DMS153 treated with DMSO at 0.1 percent for 48 hours (cell line): ENCODE data around the gene RETN.

Experiments used
- DNase-seq: peaks from one replicate; lab custom pipeline; 2025; ENCODE audit not compliant: unreplicated experiment; lab: John Stamatoyannopoulos, UW

The RETN gene

GRCh38 chr19:7657131-7657751, 11.6 kb upstream of the RETN start:
- DNase-seq: no peak

DNA sequence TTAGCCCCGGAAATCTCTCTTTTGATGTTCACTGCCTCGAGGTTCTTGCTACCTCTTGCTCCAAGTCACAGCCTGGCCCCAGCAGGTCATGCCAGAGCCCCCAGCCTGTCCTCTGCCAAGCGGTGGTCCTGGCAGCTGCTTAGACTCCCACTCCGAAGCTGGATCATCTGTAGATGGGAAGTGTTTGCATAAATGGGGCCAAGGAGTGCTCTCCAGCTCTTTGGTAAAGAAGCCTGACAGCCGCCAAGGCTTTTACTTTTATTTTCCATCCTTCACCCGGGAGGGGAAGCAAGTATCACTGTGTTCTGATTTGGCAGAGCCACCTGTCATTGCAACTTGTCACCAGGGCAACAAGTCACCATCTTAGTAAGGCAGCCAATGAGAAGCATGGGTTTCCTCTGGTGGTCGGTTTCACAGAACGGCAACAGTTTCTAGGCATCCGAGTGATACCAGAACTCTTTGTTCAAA, 10.6 kb upstream of the RETN start:
- no peak for DNase-seq

- DNase-seq: no peak
Measured at GRCh38 chr19:7661744-7662538, 6.9 kb upstream of the RETN start.

DNA sequence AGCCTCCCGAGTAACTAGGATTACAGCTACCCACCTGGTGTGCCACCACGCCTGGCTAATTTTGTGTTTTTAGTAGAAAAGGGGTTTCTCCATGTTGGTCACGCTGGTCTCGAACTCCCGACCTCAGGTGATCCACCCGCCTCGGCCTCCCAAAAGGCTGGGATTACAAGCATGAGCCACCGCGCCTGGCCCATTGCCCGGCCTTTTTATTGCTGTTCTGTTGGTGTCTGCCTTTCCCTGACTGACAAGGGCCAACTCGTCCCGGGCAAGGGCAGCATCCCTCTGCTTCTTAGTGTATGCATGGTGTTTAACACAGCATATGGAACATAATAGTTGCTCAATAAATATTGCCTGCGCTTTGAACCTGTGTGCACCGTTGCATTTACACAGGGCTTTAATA, 6.2 kb upstream of the RETN start:
- DNase-seq: no peak

DNA sequence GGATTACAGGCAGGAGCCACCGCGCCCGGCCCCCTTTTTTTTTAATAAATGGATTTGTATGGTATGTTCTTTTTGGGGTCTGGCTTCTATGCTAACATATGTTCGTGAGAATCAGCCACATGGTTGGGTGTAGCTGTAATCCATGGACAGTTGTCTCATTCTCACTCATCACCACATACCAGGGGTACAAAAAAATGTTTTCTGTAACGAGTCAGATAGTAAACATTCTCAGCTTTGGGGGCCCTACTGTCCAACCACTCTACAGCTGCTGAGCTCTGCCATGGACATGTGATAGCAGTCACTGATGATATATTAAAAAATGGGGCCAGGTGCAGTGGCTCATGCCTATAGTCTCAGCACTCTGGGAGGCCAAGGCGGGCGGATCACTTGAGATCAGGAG, 5.1 kb upstream of the RETN start:
- no peak for DNase-seq

DNA sequence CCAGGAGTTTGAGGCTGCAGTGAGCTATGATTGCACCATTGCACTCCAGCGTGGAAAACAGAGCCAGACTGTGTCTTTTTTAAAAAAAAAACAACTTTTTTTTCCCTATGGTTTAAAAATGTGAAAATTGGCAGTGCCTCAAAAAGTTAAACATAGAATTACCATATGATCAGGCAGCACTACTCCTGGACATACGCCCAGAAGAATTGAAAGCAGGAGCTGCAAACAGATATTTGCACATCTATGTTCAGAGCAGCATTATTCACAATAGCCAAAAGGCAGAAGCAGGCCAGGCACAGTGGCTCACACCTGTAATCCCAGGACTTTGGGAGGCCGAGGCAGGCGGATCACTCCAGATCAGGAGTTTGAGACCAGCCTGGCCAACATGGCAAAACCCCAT, 3.8 kb upstream of the RETN start:
- no peak for DNase-seq

DNA sequence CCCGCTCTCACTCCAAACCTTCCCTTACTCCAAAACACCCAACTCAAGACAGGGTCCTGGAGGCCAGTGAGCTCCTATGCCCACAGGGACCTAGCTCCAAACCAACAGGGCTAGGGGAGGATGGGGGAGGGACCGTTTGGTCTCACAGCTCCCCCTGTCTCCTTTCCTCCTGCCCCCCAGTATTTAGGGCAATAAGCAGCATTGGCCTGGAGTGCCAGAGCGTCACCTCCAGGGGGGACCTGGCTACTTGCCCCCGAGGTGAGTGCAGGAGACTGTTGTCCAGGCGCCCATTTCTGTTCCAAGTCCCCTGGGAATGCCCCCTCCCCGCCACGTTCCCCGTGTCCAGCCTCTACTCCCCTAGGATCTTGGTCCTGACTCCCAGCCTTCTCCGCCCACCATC, 792 bp downstream of the RETN start:
- DNase-seq: no peak

DNA sequence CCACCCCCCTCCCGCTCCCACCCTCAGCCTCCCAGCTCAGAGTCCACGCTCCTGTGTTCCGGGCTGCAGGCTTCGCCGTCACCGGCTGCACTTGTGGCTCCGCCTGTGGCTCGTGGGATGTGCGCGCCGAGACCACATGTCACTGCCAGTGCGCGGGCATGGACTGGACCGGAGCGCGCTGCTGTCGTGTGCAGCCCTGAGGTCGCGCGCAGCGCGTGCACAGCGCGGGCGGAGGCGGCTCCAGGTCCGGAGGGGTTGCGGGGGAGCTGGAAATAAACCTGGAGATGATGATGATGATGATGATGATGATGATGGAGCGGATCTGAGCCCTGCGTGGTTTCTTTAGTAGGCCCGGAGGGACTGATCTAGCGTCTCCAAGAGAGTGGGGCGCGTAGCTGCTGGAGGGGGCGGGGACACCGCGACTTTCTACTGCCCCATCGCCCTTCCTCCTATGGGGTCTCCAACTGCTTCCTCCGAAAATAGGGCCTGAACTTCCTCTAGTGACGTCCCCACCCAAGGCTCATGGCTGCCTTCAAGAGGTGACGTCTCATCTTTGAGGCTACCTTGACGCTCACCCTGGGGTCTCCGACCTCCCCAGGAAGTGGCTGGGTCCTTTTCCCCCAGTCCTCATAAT, 1.4 kb downstream of the RETN start:
- no peak for DNase-seq

- DNase-seq: no peak
Measured at GRCh38 chr19:7670790-7671189, 1.9 kb downstream of the RETN start.

GRCh38 chr19:7672522-7672921, 3.7 kb downstream of the RETN start:
- DNase-seq: no peak

DNA sequence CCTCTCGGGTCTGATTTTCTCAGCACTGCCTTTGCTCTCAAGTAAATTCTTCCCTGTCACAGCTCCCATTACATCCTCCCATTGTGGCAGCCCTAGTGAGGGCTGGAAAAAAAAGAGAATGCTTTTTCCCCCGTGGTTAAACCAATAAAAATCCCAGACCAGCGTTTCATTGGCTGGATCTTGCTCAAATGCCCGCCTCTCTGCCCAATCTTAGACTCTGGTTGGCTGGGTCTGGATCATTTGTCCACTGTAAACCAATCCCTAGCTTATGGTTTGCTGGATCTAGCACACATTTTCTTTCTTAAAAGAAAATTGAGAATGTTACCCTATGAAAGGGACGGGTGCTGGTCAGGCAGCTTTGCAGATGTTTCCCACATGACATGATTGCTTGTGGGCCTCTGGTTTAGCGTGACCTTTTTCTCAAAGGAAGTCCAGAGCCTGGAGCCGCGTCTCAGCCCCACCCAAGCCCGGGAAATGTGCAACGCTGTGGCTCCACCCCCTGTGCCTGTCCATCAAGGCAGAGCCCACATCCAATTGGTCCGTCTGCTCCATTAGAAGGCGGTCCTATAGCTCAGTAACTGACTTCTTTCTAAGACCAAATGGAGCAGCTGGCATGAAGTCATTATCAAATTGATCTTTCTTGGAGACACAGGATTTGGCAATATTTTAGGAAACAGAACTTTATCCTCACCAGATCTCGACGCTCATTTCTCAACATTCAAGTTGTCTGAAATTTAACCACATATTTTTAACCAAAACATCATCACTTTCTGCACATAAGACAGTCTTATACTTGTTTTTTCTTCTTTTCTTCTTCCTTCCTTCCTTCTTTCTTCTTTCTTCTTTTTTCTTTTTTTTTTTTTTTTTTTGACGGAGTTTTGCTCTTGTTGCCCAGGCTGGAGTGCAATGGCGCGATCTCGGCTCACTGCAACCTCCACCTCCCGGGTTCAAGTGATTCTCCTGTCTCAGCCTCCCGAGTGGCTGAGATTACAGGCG, 5.5 kb downstream of the RETN start:
- DNase-seq: no peak

GRCh38 chr19:7676376-7676775, 7.5 kb downstream of the RETN start:
- DNase-seq: no peak

GRCh38 chr19:7676854-7677253, 8.0 kb downstream of the RETN start, which contains the start of gene MCEMP1:
Gene MCEMP1, plus strand, starts transcription at chr19:7677090. Its CDS starts 31 bp downstream, at chr19:7677121.
- no peak for DNase-seq

GRCh38 chr19:7677669-7678311, 8.9 kb downstream of the RETN start:
- no peak for DNase-seq

GRCh38 chr19:7678971-7679751, 10.3 kb downstream of the RETN start:
- DNase-seq: peak; percentile 46

- no peak for DNase-seq
Measured at GRCh38 chr19:7679771-7680605, 11.1 kb downstream of the RETN start.

DNA sequence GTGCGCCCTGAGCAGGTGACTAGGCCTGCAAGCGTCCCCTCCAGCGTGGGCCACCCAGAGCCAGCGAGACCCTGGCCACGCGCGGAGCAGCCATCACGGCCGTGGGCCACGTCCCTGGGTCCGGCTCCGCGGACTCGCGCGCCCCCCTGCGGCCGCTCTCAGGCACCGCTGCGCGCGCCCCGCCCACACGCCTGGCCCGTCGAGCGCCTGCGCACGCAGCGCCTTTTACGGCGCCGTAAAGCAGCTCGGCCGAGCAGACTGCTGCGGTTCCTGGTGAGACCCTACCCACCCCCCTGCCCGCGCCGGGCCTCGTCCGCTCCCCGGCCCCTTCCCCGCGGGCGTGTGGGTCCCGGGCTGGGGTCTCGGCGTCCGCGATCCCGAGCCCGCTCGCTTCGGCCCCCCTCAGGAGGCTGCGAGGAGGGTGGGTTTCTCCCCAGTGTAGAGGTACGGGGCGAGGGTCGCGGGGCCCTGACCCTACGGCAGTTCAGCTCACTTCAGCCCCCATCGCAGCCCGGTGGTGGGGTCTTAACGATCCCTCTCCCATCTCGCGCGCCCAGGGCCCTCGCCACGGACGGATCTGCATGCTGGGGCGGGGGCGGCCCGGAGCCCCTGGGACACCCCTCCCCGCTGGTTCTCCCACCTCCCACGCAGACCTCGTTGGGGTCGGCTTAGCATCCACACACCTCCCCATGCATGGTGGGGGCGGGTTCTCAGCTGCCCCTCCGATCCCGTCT, 11.9 kb downstream of the RETN start, which contains the start of gene TRAPPC5:
TRAPPC5 (plus strand) TSS at position 228 of the 734 bp plus-strand sequence. CDS start 1,421 bp downstream, outside the sequence.
- peak; percentile 40 for DNase-seq
